NCI-H1930 (cell line): ENCODE measurements around the gene FOXRED2.

ENCODE experiments used
- DNase-seq, 2 experiments: peaks; one replicate each; lab custom pipeline; 2025; lab: John Stamatoyannopoulos, UW

FOXRED2 gene

DNA sequence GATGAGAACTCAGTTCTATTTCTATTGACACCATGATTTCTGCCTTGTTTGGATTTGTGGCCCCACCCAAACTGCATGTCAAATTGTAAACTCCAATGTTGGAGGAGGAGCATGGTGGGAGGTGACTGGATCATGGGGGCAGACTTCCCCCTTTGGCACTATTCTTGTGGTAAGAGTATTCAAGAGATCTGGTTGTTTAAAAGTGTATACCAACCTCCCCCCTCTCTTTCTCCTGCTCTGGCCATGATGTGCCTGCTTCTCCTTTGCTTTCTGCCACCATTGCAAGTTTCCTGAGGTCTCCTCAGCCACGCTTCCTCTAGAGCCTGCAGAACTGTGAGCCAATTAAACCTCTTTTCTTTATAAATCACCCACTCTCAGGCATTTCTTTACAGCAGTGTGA is 7.9 kb upstream of the FOXRED2 start:
- no peak for DNase-seq

DNA sequence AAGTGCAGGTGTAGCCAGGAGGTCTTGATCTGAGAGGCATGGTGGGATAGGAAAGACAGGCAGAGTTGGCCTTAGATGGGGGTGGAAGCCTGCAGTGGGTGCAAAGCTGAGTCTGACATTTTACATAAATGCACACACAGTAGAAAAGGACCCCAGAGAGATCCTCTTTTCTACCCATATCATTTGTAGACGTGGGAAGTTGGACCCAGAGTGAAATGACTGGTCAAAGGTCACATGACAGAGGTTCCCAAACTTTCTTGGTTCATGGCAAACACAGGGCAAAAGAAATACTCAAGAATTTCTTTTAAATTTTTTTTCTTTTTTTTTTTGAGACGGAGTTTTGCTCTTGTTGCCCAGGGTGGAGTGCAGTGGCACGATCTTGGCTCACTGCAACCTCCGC is 6.2 kb upstream of the FOXRED2 start:
- DNase-seq: no peak

DNA sequence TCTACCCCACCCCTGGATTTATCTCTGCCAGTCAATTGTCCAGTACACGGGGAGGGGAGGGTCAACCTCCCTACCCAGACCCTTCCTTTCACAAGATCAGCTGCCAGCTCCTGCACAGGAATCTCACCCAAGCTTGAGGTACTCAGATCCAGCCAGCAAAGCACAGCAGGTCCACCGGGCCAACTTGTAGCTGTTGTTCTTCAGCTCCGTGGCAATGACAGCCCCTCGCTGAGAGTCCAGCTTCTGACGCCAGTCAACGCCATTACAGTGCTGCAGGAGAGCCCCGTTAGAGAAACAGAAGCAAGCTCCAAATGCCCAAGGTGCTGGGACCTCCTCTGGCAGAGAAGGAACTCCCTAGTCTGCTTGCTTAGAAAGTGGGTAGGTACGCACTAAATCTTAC is 5.5 kb upstream of the FOXRED2 start:
- no peak for DNase-seq

DNA sequence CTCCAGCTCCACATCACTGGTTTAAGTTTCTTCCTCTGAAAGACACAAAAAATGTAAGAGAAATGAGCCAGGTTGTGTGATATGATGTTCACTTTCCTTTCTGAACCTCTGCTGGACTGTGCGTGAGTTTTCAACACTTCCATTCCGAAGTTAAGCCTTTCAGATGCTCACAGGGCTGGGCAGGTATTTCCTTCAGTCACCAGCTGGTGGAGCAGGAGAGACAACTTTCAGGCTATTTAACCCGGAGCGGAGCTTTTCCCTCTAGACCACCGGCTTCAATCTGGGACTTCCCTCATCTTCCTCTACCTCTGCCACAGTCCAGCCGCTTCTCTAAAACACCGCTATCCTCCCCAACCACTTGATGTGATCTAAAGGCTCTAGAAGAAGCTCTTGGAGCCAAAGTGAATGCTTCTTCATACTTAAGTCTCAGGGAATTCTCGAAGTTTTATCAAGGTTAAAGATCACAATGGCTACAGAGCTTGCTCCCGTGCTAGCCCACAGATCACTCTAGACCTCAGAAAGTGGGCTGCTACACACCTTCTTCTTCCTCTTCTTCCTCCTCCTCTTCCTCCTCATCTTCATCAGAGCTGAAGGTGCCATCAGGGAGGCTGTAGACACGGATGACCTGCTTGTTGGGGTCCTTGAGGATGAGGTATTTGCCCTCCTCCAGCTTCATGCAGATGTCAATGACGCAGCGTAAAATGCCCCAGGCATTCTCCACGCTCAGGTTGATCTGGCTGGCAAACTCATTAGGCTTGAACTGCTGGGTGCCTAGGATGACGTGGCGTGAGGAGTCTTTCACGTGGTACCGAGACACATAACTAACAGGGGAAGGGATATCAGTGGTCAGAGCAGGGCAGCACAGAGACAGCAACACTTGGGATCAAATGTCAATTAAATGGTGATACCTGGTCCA is 4.4 kb upstream of the FOXRED2 start:
- peak in 1 of 2 experiments; percentile 12 for DNase-seq

DNA sequence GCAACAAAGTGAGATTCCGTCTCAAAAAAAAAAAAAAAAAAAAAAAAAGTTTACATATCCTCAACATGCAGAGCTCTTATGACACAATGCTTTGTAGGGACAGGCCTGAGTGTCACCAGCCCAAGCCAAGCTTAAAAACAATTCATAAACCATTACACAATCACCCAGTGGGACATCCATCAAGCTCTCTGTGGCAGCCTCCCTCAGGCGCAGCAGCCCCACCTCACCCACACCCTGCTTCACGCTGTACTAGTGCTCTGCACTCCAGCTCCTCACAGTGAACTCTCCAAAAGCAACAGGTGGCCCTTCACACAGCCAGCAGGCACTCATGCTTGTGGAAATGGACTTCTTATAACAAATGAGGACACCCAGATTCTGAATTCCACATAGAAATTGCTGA is 3.5 kb upstream of the FOXRED2 start:
- no peak for DNase-seq

DNA sequence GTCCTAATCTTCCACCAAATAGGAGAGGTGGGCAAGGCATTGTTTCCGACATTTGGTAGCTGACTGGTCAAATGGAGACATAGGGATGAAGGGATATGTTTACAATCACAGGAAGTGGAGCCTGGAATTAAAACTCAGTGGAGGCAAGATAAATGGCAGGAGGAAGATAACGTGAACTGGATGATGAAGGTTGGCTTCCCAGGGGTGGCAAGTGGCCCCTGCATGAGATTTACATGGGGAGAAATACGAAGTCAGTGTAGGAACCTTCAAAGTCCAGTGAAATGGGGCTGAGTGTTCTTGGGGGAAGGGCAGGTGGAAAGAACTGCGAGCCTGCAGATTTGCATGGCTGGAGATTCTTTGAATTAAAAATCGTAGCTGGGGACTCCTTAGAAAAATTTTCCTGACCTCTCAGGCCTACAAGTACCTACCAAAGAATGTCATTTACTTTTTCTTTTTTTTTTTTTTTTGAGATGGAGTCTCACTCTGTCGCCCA is 724 bp upstream of the FOXRED2 start:
- DNase-seq: no peak

DNA sequence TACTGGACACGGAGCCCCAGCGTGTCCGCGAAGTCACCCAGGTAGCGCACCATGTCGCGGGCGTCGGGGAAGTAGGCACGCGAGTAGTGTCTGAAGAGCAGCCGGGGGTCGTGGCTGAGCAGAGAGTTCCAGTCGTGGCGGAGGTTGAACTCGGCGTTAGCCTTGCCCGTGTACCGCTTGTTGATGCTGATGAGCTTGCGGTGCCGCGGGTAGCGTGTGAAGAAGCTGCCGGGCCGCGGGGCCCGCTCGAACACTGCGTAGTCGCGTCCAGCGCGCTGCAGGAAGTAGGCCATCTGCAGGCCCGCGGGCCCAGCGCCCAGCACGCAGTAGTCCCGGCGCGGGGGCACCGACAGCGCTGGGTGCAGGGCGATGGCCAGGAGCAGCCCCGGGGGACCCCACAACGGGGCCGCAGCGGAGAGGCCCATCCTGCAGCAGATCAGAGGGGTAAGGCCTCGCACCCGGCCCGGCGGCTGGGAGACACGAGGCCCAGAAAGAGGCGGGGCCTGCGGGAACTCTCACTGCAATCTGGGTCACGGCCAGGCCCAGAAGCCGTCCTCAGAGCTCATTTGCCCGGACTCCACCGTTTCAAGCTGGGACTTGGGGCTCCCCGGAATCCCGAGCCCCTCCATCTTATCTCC is 723 bp downstream of the FOXRED2 start:
- DNase-seq: no peak

DNA sequence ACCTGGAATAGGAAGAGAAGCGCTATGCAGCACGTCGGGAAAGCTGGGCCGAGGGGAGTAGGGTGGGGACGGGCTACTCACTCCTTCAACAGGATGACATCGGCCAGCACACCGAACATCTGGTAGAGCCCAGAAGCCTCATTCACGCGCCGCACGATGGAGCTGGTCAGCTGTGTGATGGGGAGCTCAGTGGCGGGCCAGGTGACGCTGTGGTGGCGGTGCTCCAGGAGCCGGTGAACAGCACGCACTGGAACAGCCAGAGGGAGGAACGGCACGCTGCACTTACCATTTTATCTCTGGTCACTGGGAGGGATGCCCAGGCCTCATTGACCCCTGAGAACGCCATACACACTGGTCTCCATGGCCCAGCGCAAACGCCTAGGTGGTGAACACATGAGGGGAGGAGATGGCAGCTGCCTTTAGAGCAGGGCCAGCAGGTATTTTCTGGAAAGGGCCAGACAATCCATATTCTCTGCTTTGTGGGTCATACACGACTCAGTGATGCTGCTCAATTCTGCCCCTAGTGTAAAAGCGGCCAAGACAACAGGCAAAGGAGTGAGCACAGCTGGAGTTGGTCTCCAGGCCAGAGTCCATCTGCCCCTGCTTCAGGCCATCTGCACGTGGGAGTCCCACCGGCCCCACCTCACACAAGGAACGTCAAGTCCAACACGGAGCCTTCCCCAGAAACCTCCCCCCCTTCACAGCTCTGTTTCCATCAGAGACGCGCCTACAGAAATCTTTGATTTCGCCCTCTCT is 8.8 kb downstream of the FOXRED2 start:
- no peak for DNase-seq

DNA sequence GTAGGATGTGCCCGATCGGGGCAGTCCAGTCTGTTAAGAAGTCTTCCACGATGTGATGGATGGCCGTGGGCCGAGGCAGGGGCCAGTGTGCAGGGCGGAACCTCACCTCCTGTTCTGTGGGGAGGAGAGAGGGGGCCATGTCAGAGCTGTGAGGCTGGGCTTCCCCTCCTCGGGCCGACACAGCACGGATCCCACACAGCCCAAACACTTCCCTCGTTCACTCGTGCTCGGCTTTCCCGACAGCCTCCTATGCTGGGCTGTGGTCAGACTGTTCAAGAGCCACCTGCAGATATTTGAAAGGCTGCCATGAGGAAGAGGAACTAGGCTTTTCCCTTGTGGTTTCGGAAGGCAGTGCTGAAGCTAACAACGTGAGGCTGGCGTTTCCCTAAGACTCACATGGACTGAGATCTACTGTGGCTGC is 13.1 kb downstream of the FOXRED2 start:
- DNase-seq: no peak

DNA sequence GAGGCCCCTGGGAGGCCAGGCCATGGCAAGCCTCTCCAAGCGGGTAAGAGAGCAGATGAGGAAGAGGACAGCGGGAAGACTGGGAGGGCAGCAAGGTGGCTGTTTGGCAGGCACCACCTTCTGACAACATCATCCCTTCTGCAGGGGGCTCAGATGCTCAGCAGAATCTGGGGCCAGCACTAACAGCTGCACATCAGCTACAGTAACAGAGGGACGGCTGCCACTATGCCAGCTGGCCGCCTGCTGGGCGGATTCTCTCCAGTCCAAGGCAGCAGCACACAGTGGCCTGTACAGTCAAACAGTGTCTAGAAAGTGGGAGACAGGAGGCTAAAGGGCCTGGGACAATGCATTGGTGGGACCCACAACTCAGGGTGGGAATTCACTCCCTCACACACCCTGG is 14.7 kb downstream of the FOXRED2 start:
- no peak for DNase-seq

DNA sequence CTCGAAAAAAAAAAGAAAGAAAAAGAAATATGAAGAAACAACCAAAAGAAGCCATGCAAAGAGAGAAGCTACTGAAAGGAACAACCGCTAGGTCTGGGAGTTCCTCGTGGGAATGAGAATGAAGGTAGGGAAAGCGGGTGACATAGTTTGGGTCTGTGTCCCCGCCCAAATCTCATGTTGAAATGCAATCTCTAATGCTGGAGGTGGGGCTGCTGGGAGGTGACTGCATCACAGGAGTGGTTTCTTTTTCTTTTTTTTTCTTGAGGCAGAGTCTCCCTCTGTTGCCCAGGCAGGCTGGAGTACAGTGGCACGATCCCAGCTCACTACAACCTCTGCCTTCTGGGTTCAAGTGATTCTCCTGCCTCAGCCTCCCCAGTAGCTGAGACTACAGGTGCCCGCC is 15.7 kb downstream of the FOXRED2 start:
- DNase-seq: no peak

DNA sequence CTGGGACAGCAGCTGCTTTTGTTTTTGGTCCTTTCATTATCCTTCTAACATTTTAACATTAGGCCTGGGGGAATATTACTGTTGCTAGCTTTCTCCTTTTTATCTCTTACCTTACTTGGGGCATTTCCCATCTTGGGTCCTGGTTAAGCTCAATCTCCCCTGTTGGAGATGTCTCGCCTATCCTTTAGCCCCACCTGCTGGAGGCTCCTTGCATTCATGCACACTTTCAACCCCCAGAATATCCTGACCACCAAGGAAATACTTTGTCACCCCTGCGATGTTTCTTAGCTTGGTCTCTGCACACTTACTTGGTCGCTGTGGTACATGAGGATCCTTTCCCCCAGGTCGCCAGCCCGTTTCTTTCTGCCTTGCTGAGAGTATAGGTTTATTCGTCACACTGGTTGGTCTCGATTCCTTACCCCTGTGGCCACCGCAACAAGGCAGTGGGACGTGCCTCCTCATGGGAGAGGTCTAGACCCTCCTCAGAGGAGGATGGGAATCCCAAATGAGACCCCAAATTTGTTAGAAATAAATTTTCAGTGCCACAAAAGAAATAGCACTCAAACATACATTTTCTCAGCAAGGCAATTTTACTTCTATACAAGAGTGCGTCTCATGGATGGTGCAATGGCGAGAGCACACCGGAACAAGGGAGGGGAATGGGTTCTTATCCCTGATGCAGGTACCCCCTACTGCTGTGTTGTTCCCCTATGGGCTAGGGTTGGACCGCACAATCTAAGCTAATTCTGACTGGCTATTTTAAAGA is 20.0 kb downstream of the FOXRED2 start:
- DNase-seq: no peak

DNA sequence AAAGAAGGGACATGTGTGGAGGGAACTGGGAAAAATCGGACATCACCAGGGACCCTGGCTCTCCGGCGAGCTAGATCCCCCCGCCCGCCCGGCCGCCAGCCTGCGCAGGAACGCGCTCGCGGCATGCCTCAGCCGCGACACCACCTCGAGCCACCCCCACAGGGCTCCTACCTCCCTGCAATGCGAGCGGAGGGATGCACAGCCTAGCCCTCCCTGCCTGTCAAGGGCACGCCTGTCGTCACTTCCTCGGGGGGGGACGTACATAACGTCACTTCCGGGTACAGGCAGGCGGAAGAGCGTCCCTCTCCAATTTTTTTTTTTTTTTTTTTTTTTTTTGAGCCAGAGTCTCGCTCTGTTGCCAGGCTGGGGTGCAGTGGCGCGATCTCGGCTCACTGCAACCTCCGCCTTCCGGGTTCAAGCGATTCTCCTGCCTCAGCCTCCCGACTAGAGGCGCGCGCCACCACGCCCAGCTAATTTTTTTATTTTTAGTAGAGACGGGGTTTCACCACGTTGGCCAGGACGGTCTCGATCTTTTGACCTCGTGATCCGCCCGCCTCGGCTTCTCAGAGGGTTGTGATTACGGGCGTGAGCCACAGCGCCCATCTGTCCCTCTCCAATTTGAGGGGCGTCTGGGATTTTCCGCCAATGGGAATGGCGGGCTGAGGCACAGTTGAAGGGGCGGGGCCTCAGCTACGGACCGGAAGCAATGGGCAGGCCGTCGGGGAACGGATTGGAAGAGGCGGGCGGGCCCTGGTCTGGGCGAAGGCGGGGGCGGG is 25.3 kb downstream of the FOXRED2 start, which contains the start of gene TXN2:
Gene TXN2 (minus strand): TSS at position 248 of the 776 bp plus-strand sequence. CDS start 803 bp downstream, outside the sequence.
- DNase-seq: peak; percentile 92 to 93

DNA sequence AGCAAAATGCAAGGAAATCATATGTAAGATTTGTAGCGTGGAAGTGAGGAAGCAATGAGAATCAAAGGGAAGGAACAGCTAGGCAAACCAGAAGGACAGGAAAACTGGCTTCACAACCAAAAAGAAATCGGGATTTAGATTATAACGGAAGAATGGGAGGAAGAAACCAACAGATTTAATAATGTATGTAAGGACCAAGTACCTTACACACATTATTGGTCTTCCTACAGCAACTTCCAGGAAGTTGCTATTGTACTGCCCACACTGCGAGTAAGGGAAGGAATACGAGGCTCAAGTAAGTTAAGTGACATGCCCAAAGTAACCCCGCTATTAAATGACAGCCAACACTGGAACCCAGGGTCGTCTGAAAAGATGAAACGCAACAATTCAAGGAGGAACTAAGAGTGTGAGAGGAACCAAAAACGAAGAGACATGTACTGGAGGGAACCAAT is 25.9 kb downstream of the FOXRED2 start:
- peak in 1 of 2 experiments; percentile 60 for DNase-seq

DNA sequence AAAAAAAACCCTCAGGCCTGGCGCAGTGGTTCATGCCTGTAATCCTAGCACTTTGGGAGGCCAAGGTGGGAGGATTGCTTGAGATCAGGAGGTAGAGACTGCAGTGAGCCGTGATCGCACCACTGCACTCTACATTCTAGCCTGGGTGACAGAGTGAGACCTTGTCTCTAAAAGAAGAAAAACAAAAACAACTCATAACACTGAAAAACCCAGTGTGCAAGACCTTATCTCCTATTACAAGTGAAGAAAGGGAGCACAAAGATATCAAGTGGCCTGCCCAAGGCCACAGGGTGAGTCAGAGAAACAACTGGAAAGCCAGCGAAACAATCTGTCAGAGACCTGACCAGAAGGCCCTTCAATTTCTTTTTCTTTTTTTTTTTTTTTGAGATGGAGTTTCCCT is 27.9 kb downstream of the FOXRED2 start:
- no peak for DNase-seq

DNA sequence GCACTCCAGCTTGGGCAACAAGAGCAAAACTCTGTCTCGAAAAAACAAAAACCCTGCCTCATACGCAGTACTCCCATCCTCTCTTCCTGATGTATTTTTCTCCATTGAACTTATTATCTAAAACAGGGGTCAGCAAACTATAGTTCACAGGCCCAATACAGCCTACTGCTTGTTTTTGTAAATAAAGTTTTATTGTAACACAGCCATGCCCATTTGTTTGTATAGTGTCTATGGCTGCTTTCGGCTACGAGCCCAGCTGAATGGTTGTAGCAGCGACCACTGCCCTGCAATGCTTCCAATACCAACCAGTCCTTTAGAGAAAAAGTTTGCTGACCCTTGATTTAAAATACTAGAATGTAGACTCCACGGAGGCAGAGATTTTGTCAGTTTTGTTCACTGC is 31.5 kb downstream of the FOXRED2 start:
- DNase-seq: no peak

DNA sequence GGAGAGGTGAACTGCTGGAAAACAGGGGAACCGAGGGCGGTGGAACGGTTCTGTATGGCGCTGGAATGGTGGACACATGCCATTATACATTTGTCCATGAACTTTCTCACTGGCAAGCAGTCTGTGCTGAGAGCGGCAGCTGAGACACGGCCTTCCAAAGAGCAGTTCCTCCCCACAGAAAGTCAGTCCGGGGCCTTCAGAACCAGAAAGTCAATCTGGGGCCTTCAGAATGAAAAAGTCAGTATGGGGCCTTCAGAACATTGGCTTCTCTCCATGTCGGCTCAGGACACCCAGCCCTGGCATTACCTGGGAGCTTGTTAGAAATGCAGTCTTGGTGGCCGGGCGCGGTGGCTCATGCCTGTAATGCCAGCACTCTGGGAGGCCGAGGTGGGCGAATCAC is 34.2 kb downstream of the FOXRED2 start:
- DNase-seq: no peak

DNA sequence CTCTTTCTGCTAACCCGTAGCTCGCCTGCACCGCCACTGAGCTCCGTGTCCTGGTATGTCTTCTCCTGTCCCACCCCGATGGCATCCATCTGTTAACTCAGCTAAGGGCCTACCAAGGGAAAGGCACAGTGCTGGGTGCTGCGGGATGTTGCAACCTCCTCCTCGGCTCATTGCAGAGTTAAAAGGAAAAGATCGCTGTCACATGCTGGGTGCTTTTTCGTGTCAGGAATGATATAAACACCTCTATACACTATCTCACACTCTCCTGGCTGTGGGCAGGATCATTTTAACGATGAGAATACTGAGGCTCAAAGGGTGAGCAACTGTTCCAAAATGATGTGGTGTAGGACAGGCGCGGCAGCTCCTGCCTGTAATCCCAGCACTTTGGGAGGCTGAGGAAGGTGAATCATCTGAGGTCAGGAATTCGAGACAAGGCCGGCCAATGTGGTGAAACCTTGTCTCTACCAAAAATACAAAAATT is 35.5 kb downstream of the FOXRED2 start:
- DNase-seq: no peak

DNA sequence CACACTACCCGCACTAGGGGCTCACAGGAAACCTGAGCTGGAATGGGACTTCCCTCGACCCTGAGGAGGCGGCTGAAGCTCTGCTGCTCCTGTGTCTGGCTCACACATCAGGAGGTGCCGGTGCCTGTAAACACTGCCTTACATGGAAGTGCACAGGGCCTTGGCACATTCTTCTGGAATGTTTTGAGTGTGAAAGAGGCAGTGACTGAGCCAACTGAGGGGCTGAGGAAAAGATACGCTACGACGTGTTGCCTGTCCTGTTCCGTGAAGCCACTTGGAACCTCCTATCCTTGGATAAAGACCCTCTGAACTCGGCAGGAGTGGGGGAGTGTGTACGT is 35.9 kb downstream of the FOXRED2 start:
- no peak for DNase-seq

DNA sequence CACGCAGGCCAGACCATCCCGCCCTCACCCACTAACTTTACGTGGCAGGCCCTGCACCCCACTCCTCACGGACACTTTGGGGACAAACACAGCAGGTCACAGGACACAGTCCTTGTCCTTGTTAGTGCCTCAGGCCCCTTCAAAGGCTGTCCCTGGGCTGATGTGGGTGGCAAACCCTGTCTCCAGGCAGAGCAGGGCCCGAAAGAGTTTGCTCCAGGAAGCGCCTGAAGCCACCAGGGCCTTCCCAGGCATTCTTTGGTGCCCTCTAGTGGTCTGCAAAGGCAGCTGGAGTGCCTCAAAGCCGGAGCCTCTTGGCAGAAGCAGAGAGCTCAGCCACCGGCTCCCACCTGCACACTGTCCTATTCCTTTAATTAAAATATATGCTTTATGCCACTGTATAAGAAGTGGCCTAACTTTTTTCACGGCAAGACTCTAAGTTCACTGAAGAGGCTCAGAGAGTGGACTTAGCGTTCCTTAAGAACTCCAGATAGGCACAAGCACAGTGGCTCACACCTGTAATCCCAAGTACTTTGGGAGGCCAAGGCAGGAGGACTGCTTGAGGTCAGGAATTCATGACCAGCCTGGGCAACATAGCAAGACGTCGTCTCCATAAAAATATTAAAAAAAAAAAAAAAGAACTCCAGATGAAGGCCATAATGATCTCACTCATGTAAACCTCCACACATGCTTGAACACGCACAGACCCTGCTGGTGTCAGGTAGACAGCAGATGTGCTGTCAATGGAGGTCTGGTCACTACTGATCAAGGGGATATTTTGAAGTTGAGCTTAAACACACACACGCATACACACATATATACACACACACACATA is 36.5 kb downstream of the FOXRED2 start:
- DNase-seq: peak; percentile 69 to 71
